Skeletal muscle satellite cell (primary cell): ENCODE data around the gene MYOF. TPM values are rescaled to one million over a fixed set of nuclear protein-coding genes. Genes with fewer than 3 reads are reported as not detected.

Experiments
- H3K27me3 ChIP-seq: 2 replicates; pipeline ENCODE4 v1.7.0; 2013; ENCODE audit warnings: low read length; ENCODE audit not compliant: control insufficient read depth, insufficient read depth
- H3K36me3 ChIP-seq: 2 replicates; pipeline ENCODE4 v1.7.0; 2013; ENCODE audit warnings: mild to moderate bottlenecking, control low read depth, low read length; ENCODE audit not compliant: insufficient read depth
- H3K4me1 ChIP-seq: 2 replicates; pipeline ENCODE4 v1.7.0; 2013; ENCODE audit warnings: low read length; ENCODE audit not compliant: control insufficient read depth, insufficient read depth
- H3K4me2 ChIP-seq: 2 replicates; pipeline ENCODE4 v1.7.0; 2013; ENCODE audit warnings: mild to moderate bottlenecking, low read length
- H3K4me3 ChIP-seq: 2 replicates; pipeline ENCODE4 v1.7.0; 2013; ENCODE audit warnings: low read length
- H3K9ac ChIP-seq: 2 replicates; pipeline ENCODE4 v1.7.0; 2013; ENCODE audit warnings: mild to moderate bottlenecking, low read depth, low read length, moderate library complexity
- H3K9me3 ChIP-seq: replicated peaks from 2 replicates; pipeline ENCODE4 v1.7.0; 2013; ENCODE audit warnings: mild to moderate bottlenecking, control low read depth, low read length
- total RNA-seq: library from RNA; depleted of rRNA; stranded (reverse); fragments of >200 nt; gene quantifications from 2 replicates; pipeline ENCODE4 v1.2.3, GENCODE V29; 2012; rRNA removed

The MYOF gene, protein sequence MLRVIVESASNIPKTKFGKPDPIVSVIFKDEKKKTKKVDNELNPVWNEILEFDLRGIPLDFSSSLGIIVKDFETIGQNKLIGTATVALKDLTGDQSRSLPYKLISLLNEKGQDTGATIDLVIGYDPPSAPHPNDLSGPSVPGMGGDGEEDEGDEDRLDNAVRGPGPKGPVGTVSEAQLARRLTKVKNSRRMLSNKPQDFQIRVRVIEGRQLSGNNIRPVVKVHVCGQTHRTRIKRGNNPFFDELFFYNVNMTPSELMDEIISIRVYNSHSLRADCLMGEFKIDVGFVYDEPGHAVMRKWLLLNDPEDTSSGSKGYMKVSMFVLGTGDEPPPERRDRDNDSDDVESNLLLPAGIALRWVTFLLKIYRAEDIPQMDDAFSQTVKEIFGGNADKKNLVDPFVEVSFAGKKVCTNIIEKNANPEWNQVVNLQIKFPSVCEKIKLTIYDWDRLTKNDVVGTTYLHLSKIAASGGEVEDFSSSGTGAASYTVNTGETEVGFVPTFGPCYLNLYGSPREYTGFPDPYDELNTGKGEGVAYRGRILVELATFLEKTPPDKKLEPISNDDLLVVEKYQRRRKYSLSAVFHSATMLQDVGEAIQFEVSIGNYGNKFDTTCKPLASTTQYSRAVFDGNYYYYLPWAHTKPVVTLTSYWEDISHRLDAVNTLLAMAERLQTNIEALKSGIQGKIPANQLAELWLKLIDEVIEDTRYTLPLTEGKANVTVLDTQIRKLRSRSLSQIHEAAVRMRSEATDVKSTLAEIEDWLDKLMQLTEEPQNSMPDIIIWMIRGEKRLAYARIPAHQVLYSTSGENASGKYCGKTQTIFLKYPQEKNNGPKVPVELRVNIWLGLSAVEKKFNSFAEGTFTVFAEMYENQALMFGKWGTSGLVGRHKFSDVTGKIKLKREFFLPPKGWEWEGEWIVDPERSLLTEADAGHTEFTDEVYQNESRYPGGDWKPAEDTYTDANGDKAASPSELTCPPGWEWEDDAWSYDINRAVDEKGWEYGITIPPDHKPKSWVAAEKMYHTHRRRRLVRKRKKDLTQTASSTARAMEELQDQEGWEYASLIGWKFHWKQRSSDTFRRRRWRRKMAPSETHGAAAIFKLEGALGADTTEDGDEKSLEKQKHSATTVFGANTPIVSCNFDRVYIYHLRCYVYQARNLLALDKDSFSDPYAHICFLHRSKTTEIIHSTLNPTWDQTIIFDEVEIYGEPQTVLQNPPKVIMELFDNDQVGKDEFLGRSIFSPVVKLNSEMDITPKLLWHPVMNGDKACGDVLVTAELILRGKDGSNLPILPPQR (N-terminal part only)
- 168 and 212 TPM in 2 replicates for total RNA-seq

DNA sequence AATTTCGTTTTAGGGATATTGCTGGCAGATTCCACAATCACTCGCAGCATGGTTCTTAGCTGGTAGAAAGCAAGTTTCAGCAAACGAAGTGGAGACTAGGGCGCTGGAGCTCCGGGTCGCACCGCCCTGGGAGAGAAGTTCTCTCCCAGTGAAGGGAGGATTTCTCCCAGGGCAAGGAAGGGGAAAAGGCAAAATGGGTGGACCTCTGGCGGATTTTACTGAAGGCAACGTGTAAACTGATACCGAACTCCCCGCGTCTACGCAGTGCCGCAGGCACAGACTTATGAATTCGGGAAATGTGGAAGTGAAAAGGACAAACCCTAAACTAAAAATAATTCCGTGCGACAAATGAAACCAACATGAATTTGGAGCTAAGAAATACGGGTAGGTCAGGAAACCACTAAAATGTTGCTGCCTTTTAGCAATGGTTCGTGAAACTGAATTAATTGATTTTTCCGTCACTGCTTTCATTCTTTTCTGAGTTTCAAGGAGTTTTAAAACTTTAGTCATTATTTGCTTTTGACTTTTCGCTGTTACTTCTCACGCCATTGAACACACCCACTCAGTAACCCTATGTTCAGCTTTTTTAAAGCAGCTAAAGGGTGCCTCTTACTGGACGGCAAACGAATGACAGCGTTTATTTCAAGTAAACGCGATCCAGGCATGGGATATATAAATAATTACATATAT, at the start of gene MYOF:
MYOF (minus strand) TSS at position 190 of the 690 bp plus-strand sequence; CDS start at position 50, 140 bp downstream.
- H3K36me3 ChIP-seq = peaks cover 19% of the 10 kb centered on the region
- peak within 1 kb of the TSS; percentile 79 for H3K4me2 ChIP-seq
- H3K27me3 ChIP-seq = no peaks in the 10 kb centered on the region
- peaks cover 16% of the 10 kb centered on the region for H3K4me1 ChIP-seq
- no peaks in the 10 kb centered on the region for H3K9me3 ChIP-seq
- H3K9ac ChIP-seq = peak within 1 kb of the TSS; percentile 99
- H3K4me3 ChIP-seq = peak within 1 kb of the TSS; percentile 83

DNA sequence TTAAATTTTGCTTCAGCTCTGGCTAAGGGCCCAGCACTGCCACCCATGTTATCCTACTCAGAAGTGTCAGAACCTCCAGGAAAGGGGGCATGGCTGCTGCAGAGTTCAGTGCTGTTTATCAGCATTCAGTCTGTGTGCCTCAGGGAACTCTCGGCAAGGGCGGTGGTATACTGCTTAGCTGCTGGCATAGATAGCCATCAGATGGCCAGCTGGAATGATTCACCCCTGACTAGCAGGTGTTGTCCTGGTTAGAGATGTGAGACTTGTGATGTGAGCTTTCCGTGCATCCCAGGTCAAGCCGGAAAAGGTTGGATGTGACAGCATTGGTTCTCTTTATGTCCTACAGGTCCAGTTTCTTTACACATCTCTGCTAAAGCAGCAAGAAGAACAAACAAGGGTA, 36.4 kb upstream of the MYOF start:
- peaks cover 25% of the 10 kb centered on the region for H3K4me1 ChIP-seq
- no peaks in the 10 kb centered on the region for H3K9me3 ChIP-seq
- no peak overlapping the region for H3K4me3 ChIP-seq
- no peak overlapping the region for H3K9ac ChIP-seq
- no peak overlapping the region for H3K4me2 ChIP-seq
- H3K36me3 ChIP-seq = peaks cover 36% of the 10 kb centered on the region
- H3K27me3 ChIP-seq = no peaks in the 10 kb centered on the region

DNA sequence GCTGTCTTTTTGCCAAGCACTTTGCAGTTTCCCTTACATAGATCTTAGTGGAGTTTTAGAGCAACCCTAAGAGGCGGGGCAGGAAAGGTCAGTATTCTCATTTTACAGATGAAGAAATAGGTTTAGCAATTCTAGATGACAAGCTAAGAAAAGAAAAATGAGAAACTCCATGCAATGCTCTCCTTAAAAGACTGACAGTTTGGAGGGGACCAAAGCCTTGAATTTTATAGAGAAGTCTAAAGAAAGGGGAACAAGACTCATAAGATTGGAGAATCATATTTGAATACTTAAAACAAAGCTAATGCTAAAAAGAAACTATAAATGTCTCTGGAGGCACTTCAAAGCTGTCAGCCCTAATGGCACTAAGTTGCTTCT, 33.9 kb upstream of the MYOF start:
- peak overlapping the region; percentile 57 for H3K4me2 ChIP-seq
- H3K4me1 ChIP-seq = peaks cover 25% of the 10 kb centered on the region
- no peaks in the 10 kb centered on the region for H3K27me3 ChIP-seq
- H3K9ac ChIP-seq = peak overlapping the region; percentile 64
- H3K4me3 ChIP-seq = no peak overlapping the region
- H3K9me3 ChIP-seq = no peaks in the 10 kb centered on the region
- H3K36me3 ChIP-seq = peaks cover 32% of the 10 kb centered on the region

DNA sequence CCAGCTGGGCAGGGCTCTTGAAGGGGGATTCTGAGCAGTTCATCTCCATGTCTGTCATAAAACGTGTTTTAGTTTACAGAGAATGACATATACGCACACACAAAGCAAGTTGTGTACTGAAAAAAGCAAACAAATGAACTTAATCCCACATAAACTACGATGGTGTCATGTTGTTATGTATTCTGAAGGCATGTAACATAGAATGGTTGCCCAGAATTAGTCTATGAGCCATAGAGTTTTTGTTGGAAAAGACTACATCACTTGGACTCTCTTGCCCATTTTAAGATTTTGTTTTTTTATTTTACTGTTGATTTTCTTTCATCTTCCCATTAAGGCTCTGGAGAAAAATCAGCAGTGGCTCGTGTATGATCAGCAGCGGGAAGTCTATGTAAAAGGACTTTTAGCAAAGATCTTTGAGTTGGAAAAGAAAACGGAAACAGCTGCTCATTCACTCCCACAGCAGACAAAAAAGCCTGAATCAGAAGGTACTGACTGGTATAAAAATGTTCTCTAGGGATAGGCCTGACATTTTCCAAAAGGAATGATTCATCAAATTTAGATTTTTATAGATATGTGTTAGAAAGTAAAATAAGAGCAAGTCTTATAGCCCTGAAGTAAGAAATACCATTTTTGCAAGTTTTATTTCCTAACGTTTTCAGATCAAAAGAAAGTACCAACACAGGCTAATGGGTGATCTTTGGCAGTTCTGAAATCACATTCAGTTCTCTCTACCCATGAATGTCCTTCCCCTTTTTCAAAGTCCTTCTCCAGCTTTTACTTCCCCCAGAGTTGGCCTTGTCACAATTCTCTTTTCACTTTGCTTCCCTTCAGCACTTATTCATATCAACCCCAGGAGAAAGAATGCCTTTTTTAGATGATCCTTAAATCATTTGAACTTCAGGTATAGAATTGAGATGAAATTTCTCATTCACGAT, 33.2 kb upstream of the MYOF start:
- Histone ChIP-seq H3K4me2 (peak overlapping the region; percentile 57), H3K4me1 (peaks cover 25% of the 10 kb centered on the region), H3K9ac (peak overlapping the region; percentile 64), H3K27me3 (no peaks in the 10 kb centered on the region), H3K9me3 (no peaks in the 10 kb centered on the region), H3K36me3 (peaks cover 32% of the 10 kb centered on the region), H3K4me3 (peak overlapping the region; percentile 38)

DNA sequence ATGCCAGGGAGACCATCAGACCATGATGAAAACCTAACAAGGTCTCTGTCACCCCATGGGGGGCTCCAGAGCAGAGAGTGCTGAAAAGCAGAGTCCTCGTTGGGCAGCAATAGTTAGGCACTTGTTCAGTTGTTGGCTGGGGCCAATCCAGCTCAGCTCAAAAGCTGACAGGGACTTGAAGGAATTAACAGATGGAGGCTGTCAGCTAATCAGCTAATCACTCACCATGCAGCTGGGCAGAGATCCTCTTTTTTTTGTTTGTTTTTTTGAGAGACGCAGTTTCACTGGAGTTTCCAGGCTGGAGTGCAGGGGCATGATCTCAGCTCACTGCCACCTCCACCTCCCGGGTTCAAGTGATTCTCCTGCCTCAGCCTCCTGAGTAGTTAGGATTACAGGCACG, 32.4 kb upstream of the MYOF start:
- Histone ChIP-seq H3K9me3 (no peaks in the 10 kb centered on the region), H3K4me2 (peak overlapping the region; percentile 57), H3K9ac (peak overlapping the region; percentile 64), H3K4me1 (peaks cover 25% of the 10 kb centered on the region), H3K4me3 (no peak overlapping the region), H3K27me3 (no peaks in the 10 kb centered on the region), H3K36me3 (peaks cover 31% of the 10 kb centered on the region)

DNA sequence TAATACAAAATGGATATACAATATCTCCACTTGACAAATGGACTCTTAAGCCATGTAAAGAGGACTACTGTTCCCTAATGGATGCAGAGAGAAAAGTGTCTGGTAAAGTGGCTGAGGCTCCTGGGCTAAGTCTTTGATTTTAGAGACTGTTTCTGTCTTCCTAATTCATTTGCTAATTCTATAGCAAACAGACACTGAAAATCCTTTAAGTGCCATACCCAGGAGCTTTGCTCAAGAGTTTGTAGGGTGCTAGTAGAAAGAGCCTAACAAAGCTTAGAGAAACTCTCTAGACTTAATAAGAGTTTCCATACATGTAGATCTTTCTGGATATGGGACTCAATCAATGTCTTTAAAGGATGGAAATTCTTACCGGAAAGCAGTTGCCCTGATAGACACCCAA, 31.0 kb upstream of the MYOF start:
- Histone ChIP-seq H3K36me3 (peaks cover 24% of the 10 kb centered on the region), H3K27me3 (no peaks in the 10 kb centered on the region)

DNA sequence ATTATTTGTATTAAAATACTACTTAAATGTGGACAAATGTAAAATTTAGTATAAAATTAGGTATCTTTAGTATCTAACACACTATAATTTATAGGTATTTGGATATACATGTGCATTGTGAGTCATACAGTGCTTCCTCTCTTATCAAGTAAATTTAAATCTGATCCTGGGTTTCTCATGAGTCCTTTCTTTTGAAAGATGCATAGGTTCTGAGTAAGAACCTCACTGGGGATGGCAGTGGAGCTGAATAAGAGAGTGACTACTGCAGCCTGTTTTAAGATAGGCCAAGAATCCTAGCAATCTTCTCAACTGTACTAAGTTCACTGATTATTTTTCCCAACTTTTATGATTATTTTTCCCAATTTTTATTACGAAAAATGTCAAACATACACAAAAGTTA, 30.4 kb upstream of the MYOF start:
- Histone ChIP-seq H3K4me3 (no peak overlapping the region), H3K4me2 (no peak overlapping the region), H3K4me1 (peaks cover 25% of the 10 kb centered on the region), H3K9me3 (no peaks in the 10 kb centered on the region), H3K27me3 (no peaks in the 10 kb centered on the region), H3K36me3 (peaks cover 19% of the 10 kb centered on the region), H3K9ac (peak overlapping the region; percentile 31)

More for the DNA sequence above, 31.0 kb upstream of the MYOF start:
- Histone ChIP-seq H3K4me2 (no peak overlapping the region), H3K4me3 (no peak overlapping the region), H3K9me3 (no peaks in the 10 kb centered on the region), H3K9ac (peak overlapping the region; percentile 31), H3K4me1 (peaks cover 25% of the 10 kb centered on the region)

DNA sequence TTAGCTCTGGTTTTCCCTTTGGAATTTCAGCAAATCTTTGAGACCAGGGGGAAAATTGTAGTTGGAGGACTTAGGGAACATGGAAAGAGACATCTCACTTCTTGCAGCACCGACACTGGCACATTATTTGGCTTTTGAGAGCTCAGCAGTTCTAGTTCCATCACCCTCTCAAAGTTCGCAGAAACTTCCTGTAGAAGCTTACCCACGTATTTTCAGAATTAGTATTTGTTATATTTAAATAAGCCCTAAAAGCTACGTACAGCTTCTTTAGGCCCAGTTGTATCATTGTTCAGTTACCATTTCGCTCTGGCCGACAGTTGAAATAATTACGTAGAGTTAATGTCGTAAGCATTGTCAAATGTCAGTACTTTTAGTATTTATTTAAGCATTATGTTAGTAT, 27.7 kb upstream of the MYOF start:
- no peak overlapping the region for H3K4me3 ChIP-seq
- H3K4me2 ChIP-seq = no peak overlapping the region

DNA sequence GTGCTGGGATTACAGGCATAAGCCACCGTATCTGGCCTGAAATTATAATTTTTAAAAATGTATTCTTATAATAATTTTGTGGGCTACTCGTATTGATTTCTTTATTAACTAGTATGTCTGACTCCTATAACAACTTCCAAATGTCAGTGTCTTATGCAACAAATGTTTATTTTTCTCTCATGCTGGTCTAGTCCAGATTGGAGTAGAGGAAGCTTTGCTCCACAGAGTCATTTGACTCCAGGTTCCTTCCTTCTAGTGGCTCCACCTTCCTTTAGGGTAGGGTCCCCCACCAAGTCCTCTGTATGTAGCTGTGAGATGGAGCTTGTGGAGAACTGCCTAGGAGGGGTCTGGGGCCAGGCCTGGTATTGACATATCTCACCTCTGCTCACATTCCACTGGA, 22.9 kb upstream of the MYOF start:
- Histone ChIP-seq H3K4me1 (no peaks in the 10 kb centered on the region), H3K9ac (no peak overlapping the region), H3K36me3 (peaks cover 19% of the 10 kb centered on the region), H3K27me3 (no peaks in the 10 kb centered on the region), H3K4me3 (no peak overlapping the region), H3K9me3 (no peaks in the 10 kb centered on the region), H3K4me2 (no peak overlapping the region)

More for the DNA sequence above, 27.7 kb upstream of the MYOF start:
- Histone ChIP-seq H3K9ac (no peak overlapping the region), H3K36me3 (peaks cover 15% of the 10 kb centered on the region), H3K4me1 (peaks cover 7% of the 10 kb centered on the region), H3K9me3 (no peaks in the 10 kb centered on the region), H3K27me3 (no peaks in the 10 kb centered on the region)

DNA sequence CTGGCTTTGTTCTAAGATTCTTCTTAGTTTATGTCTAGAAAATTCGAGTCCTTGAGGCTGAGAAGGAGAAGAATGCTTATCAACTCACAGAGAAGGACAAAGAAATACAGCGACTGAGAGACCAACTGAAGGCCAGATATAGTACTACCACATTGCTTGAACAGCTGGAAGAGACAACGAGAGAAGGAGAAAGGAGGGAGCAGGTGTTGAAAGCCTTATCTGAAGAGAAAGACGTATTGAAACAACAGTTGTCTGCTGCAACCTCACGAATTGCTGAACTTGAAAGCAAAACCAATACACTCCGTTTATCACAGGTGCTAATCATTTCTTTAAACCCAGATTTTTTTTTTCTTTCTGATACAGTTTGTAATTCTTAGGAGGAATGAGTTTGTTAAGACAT, 20.9 kb upstream of the MYOF start:
- Histone ChIP-seq H3K9me3 (no peaks in the 10 kb centered on the region), H3K9ac (no peak overlapping the region), H3K4me3 (no peak overlapping the region), H3K4me1 (peaks cover 5% of the 10 kb centered on the region), H3K36me3 (peaks cover 17% of the 10 kb centered on the region), H3K4me2 (no peak overlapping the region), H3K27me3 (no peaks in the 10 kb centered on the region)
